Sigmoid colon (tissue), 7 donors: ENCODE measurements around the gene ICAM4. TPM values are rescaled to one million over a fixed set of nuclear protein-coding genes. Genes with fewer than 3 reads are reported as not detected.

Experiments
- DNase-seq: peaks from one replicate; pipeline ENCODE4 v3.0.0-alpha.2; 2019
- H3K27ac ChIP-seq, 4 donors: fragments of 200-600 bp; sonication (generic); one replicate each; pipeline ENCODE4 v1.5.1; 2016 to 2019; ENCODE audit warnings: mild to moderate bottlenecking in 1 of 4
- H3K27me3 ChIP-seq, 3 donors: fragments of 200-600 bp; sonication (generic); one replicate each; pipeline ENCODE4 v1.5.1; 2019; ENCODE audit warnings: mild to moderate bottlenecking in 1 of 3
- H3K36me3 ChIP-seq, 4 donors: fragments of 200-600 bp; sonication (generic); one replicate each; pipeline ENCODE4 v1.5.1; 2016 to 2019
- H3K4me1 ChIP-seq, 4 donors: fragments of 200-600 bp; sonication (generic); one replicate each; pipeline ENCODE4 v1.5.1; 2017 to 2019
- H3K4me3 ChIP-seq, 4 donors: fragments of 200-600 bp; sonication (generic); one replicate each; pipeline ENCODE4 v1.5.1; 2017 to 2019; ENCODE audit warnings: mild to moderate bottlenecking in 2 of 4, moderate library complexity in 1 of 4
- H3K9me3 ChIP-seq, 4 donors: fragments of 200-600 bp in 3 of 4; sonication (generic) in 3 of 4; one replicate each; pipeline versions ENCODE4 v1.5.1 to v1.6.1; 2013 to 2019
- EP300 ChIP-seq, 4 donors: sonication (generic); formaldehyde crosslinking; IDR thresholded peaks; one replicate each; pipeline ENCODE4 v1.6.1; 2017; ENCODE audit warnings: antibody characterized with exemption in 4 of 4
- POLR2A ChIP-seq, 2 donors: fragments of 450-650 bp; IDR thresholded peaks; one replicate each; pipeline ENCODE4 v1.6.1; 2016; ENCODE audit warnings: antibody characterized with exemption in 2 of 2, mild to moderate bottlenecking in 2 of 2, moderate library complexity in 2 of 2
- POLR2AphosphoS5 ChIP-seq, 4 donors: sonication (generic); formaldehyde crosslinking; IDR thresholded peaks; one replicate each; pipeline ENCODE4 v1.6.1; 2017; ENCODE audit warnings: antibody characterized with exemption in 4 of 4
- WGBS, 2 donors: extraction: QIAGEN DNeasy Blood & Tissue Kit; methylation state at CpG; one replicate each; pipeline ENCODE4 v1.1.7; 2013; 5-methylcytosine and 5-hydroxymethylcytosine counted together
- intact Hi-C: fragments of 100-400 bp; cut with DNase I; formaldehyde crosslinking; loops from one replicate; pipeline ENCODE4 v1.15.1; 2023
- polyA plus RNA-seq, 3 donors: library from polyadenylated mRNA; stranded (reverse); fragments of 200-250 nt; gene quantifications; one replicate each; pipeline ENCODE4 v1.2.3, GENCODE V29; 2013
- total RNA-seq, 4 donors: library from RNA; depleted of rRNA; stranded (reverse); fragments of >200 nt; gene quantifications; one replicate each; pipeline ENCODE4 v1.1.0, GENCODE V29; 2016
- TF ChIP-seq, protein P1 (sequence below), 4 experiments: fragments of 450-650 bp in 3 of 4; fragments of 200-600 bp in 1 of 4; IDR thresholded peaks; one replicate each; pipeline ENCODE4 v1.5.1; 2016 to 2019; ENCODE audit warnings: antibody characterized with exemption in 4 of 4, mild to moderate bottlenecking in 3 of 4, moderate library complexity in 2 of 4
- donor health status: healthy with polysubstance abuse.
- donor health status: Bipolar disorder and iron deficiency.
- donor health status: healthy.

ICAM4 gene
- total and polyA plus RNA-seq, 7 donors, result 0.42 TPM; not detected in 6

DNA sequence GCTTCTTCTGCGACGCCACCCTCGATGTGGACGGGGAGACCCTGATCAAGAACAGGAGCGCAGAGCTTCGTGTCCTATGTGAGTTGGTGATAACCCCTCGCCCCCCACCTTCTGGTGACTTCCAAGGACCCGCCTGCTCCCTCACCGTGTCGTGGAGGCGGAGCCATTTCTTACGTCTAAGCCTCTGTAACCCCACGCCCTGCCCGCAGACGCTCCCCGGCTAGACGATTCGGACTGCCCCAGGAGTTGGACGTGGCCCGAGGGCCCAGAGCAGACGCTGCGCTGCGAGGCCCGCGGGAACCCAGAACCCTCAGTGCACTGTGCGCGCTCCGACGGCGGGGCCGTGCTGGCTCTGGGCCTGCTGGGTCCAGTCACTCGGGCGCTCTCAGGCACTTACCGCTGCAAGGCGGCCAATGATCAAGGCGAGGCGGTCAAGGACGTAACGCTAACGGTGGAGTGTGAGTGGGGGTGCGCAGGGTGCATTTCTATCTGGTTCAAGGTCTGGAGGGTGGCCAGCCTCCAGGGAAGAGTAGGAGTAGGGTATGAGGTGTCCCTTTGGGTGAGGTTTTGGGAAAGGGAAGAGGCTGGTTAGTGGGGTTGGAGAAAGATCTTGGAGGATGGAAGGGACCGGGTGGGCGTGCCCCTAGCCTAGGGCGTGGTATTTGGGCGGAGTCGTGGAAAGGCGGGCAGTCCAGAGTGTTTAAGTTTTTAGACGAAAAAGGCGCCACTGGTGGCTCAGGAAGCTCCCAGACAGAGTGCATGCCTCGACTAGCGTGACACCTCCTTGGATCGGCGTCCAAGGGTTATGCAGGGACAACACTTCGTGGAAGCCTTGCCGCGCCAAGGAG is 6.3 kb downstream of the ICAM4 start:
- no peaks in the 10 kb centered on the region for H3K9me3 ChIP-seq
- 10 to 17% methylated on average over 56 of the region's 56 CpGs for WGBS, 2 donors
- intact Hi-C loops, result no loop called here
- peaks cover 0 to 70% (median 60%) of the 10 kb centered on the region in 4 donors for H3K4me1 ChIP-seq
- H3K36me3 ChIP-seq, result no peaks in the 10 kb centered on the region
- peaks cover 78 to 100% (median 90%) of the 10 kb centered on the region in 3 donors for H3K27me3 ChIP-seq
- TF ChIP-seq, protein P1, sequence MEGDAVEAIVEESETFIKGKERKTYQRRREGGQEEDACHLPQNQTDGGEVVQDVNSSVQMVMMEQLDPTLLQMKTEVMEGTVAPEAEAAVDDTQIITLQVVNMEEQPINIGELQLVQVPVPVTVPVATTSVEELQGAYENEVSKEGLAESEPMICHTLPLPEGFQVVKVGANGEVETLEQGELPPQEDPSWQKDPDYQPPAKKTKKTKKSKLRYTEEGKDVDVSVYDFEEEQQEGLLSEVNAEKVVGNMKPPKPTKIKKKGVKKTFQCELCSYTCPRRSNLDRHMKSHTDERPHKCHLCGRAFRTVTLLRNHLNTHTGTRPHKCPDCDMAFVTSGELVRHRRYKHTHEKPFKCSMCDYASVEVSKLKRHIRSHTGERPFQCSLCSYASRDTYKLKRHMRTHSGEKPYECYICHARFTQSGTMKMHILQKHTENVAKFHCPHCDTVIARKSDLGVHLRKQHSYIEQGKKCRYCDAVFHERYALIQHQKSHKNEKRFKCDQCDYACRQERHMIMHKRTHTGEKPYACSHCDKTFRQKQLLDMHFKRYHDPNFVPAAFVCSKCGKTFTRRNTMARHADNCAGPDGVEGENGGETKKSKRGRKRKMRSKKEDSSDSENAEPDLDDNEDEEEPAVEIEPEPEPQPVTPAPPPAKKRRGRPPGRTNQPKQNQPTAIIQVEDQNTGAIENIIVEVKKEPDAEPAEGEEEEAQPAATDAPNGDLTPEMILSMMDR (IDR thresholded peaks at IDR 0.05), result no peak
- TF ChIP-seq EP300 (IDR thresholded peaks at IDR 0.05) (no peak), POLR2A (IDR thresholded peaks at IDR 0.05) (no peak), POLR2AphosphoS5 (IDR thresholded peaks at IDR 0.05) (no peak)
- H3K27ac ChIP-seq, result no peak overlapping the region
- H3K4me3 ChIP-seq, result peak overlapping the region in 2 of 4 donors; percentile 36 to 37
- no peak for DNase-seq

GRCh38 chr19:10293637-10294367 is 7.0 kb downstream of the ICAM4 start:
- TF ChIP-seq POLR2A (IDR thresholded peaks at IDR 0.05) (no peak), EP300 (IDR thresholded peaks at IDR 0.05) (no peak)
- TF ChIP-seq, protein P1 (IDR thresholded peaks at IDR 0.05), result no peak
- WGBS, 2 donors, result 16 to 27% methylated on average over 49 of the region's 49 CpGs
- H3K36me3 ChIP-seq, result no peaks in the 10 kb centered on the region
- no peaks in the 10 kb centered on the region for H3K9me3 ChIP-seq
- intact Hi-C loops, result no loop called here
- DNase-seq, result no peak
- H3K27me3 ChIP-seq, result peaks cover 72 to 98% (median 82%) of the 10 kb centered on the region in 3 donors
- no peak overlapping the region for H3K27ac ChIP-seq
- H3K4me3 ChIP-seq, result no peak overlapping the region
- peaks cover 0 to 63% (median 56%) of the 10 kb centered on the region in 4 donors for H3K4me1 ChIP-seq

DNA sequence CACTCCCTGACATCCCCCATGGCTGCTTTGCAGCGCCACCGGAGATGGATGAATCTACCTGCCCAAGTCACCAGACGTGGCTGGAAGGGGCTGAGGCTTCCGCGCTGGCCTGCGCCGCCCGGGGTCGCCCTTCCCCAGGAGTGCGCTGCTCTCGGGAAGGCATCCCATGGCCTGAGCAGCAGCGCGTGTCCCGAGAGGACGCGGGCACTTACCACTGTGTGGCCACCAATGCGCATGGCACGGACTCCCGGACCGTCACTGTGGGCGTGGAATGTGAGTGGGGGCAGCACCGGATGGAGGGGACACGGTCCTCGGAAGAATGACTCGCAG is 7.6 kb downstream of the ICAM4 start:
- H3K4me3 ChIP-seq, result no peak overlapping the region
- H3K9me3 ChIP-seq, result no peaks in the 10 kb centered on the region
- intact Hi-C loops, result no loop called here
- H3K27ac ChIP-seq, result no peak overlapping the region
- H3K4me1 ChIP-seq, result peaks cover 0 to 57% (median 51%) of the 10 kb centered on the region in 4 donors
- peaks cover 70 to 96% (median 77%) of the 10 kb centered on the region in 3 donors for H3K27me3 ChIP-seq
- no peak for DNase-seq
- TF ChIP-seq POLR2AphosphoS5 (IDR thresholded peaks at IDR 0.05) (no peak), POLR2A (IDR thresholded peaks at IDR 0.05) (no peak), EP300 (IDR thresholded peaks at IDR 0.05) (no peak)
- TF ChIP-seq, protein P1 (IDR thresholded peaks at IDR 0.05), result no peak
- WGBS, 2 donors, result 8 to 13% methylated on average over 25 of the region's 25 CpGs
- H3K36me3 ChIP-seq, result no peaks in the 10 kb centered on the region

- no peaks in the 10 kb centered on the region for H3K36me3 ChIP-seq
- DNase-seq, result no peak
- WGBS, 2 donors, result 1% methylated on average over 48 of the region's 48 CpGs
- H3K4me3 ChIP-seq, result peak overlapping the region in 2 of 4 donors; percentile 2 to 6
- peaks cover 0 to 47% (median 41%) of the 10 kb centered on the region in 4 donors for H3K4me1 ChIP-seq
- no peaks in the 10 kb centered on the region for H3K9me3 ChIP-seq
- no peak overlapping the region for H3K27ac ChIP-seq
- peaks cover 60 to 96% (median 73%) of the 10 kb centered on the region in 3 donors for H3K27me3 ChIP-seq
- TF ChIP-seq POLR2A (IDR thresholded peaks at IDR 0.05) (no peak), EP300 (IDR thresholded peaks at IDR 0.05) (no peak), POLR2AphosphoS5 (IDR thresholded peaks at IDR 0.05) (no peak)
- TF ChIP-seq, protein P1 (IDR thresholded peaks at IDR 0.05), result no peak
- intact Hi-C loops, result no loop called here
These were observed 8.6 kb downstream of the ICAM4 start for GRCh38 chr19:10295305-10295846.
